ENCODE results near the gene SPACA6.

DNA sequence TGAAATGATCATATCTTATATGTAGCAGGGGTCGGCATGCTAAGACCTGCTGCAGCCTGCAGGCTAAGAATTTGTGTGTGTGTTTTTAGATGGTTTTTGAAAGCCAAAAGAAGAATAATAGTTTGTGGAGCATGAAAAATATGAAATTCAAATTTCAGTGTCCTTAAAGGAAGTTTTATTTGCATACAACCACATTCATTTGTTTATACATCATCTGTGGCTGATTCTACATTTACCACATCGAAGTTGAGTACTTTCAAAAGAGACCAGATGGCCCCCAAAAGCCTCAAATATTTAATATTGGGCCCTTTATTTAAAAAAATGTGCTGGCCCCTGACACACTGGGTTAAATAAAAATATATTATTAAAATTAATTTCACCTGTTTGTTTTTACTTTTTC lies 29.4 kb downstream of the SPACA6 start:
- TF ChIP-seq POLR2A (IDR thresholded peaks at IDR 0.05), result no peak
- TF ChIP-seq, protein P1, sequence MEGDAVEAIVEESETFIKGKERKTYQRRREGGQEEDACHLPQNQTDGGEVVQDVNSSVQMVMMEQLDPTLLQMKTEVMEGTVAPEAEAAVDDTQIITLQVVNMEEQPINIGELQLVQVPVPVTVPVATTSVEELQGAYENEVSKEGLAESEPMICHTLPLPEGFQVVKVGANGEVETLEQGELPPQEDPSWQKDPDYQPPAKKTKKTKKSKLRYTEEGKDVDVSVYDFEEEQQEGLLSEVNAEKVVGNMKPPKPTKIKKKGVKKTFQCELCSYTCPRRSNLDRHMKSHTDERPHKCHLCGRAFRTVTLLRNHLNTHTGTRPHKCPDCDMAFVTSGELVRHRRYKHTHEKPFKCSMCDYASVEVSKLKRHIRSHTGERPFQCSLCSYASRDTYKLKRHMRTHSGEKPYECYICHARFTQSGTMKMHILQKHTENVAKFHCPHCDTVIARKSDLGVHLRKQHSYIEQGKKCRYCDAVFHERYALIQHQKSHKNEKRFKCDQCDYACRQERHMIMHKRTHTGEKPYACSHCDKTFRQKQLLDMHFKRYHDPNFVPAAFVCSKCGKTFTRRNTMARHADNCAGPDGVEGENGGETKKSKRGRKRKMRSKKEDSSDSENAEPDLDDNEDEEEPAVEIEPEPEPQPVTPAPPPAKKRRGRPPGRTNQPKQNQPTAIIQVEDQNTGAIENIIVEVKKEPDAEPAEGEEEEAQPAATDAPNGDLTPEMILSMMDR (IDR thresholded peaks at IDR 0.05), result no peak
